CD4-positive, alpha-beta T cell treated with Interleukin-21 for 1 hour (primary cell): ENCODE measurements around the gene DCLK2.

Experiments used
- DNase-seq: peaks from one replicate; pipeline ENCODE4 v3.0.0-alpha.2; 2020

Gene DCLK2

GRCh38 chr4:150212485-150212884 lies 134.2 kb downstream of the DCLK2 start:
- DNase-seq, result no peak

GRCh38 chr4:150212927-150213326 lies 134.7 kb downstream of the DCLK2 start:
- DNase-seq, result no peak

GRCh38 chr4:150215601-150216000 lies 137.4 kb downstream of the DCLK2 start:
- DNase-seq, result no peak

GRCh38 chr4:150216726-150217125 lies 138.5 kb downstream of the DCLK2 start:
- no peak for DNase-seq

- no peak for DNase-seq
Measured at GRCh38 chr4:150217192-150217591, 138.9 kb downstream of the DCLK2 start.

GRCh38 chr4:150217808-150218207 lies 139.6 kb downstream of the DCLK2 start:
- no peak for DNase-seq

GRCh38 chr4:150218447-150218846 lies 140.2 kb downstream of the DCLK2 start:
- DNase-seq, result no peak

GRCh38 chr4:150219841-150220240 lies 141.6 kb downstream of the DCLK2 start:
- DNase-seq, result no peak

- DNase-seq, result no peak
Measured at GRCh38 chr4:150224896-150225591, 146.8 kb downstream of the DCLK2 start.

- no peak for DNase-seq
Measured at GRCh38 chr4:150229520-150229919, 151.3 kb downstream of the DCLK2 start.

GRCh38 chr4:150230561-150230960 lies 152.3 kb downstream of the DCLK2 start:
- no peak for DNase-seq

GRCh38 chr4:150231107-150231770 lies 153.0 kb downstream of the DCLK2 start:
- DNase-seq, result no peak

GRCh38 chr4:150232029-150232428 lies 153.8 kb downstream of the DCLK2 start:
- DNase-seq, result no peak

GRCh38 chr4:150234246-150234645 lies 156.0 kb downstream of the DCLK2 start:
- DNase-seq, result no peak

- no peak for DNase-seq
Measured at GRCh38 chr4:150235317-150235716, 157.1 kb downstream of the DCLK2 start.

- no peak for DNase-seq
Measured at GRCh38 chr4:150235808-150236271, 157.6 kb downstream of the DCLK2 start.

- DNase-seq, result no peak
Measured at GRCh38 chr4:150236626-150237025, 158.4 kb downstream of the DCLK2 start.

- no peak for DNase-seq
Measured at GRCh38 chr4:150237110-150237872, 159.0 kb downstream of the DCLK2 start.

GRCh38 chr4:150238591-150238990 lies 160.3 kb downstream of the DCLK2 start:
- no peak for DNase-seq

- no peak for DNase-seq
Measured at GRCh38 chr4:150240011-150240410, 161.8 kb downstream of the DCLK2 start.

- no peak for DNase-seq
Measured at GRCh38 chr4:150242820-150243458, 164.7 kb downstream of the DCLK2 start.

GRCh38 chr4:150243932-150244331 lies 165.7 kb downstream of the DCLK2 start:
- DNase-seq, result no peak

- no peak for DNase-seq
Measured at GRCh38 chr4:150244600-150244999, 166.4 kb downstream of the DCLK2 start.
